Adipose tissue (tissue), 3 donors: Measurements from ENCODE around the gene LIMCH1. TPM values are rescaled to one million over a fixed set of nuclear protein-coding genes. Genes with fewer than 3 reads are reported as not detected.
"Not testable (repeated sequence)": the region's sequence is repeated elsewhere in the genome, so short reads cannot be mapped to it uniquely, and the experiment has no call there.

Experiments used
- H3K27ac ChIP-seq: one replicate; pipeline ENCODE4 v1.5.1; 2013; ENCODE audit warnings: low read depth, low read length
- WGBS, 3 donors: extraction: QIAGEN DNeasy Blood & Tissue Kit; methylation state at CpG; one replicate each; pipeline ENCODE4 v1.1.7; 2013; 5-methylcytosine and 5-hydroxymethylcytosine counted together
- polyA plus RNA-seq, 3 donors: library from polyadenylated mRNA; stranded (reverse); fragments of 200-250 nt; gene quantifications; one replicate each; pipeline ENCODE4 v1.2.3, GENCODE V29; 2013
- donor health status: healthy with polysubstance abuse.
- donor health status: Bipolar disorder and iron deficiency.
- donor health status: healthy.

Gene LIMCH1
- polyA plus RNA-seq, 3 donors = 4.2 to 62.0 (median 13.4) TPM

DNA sequence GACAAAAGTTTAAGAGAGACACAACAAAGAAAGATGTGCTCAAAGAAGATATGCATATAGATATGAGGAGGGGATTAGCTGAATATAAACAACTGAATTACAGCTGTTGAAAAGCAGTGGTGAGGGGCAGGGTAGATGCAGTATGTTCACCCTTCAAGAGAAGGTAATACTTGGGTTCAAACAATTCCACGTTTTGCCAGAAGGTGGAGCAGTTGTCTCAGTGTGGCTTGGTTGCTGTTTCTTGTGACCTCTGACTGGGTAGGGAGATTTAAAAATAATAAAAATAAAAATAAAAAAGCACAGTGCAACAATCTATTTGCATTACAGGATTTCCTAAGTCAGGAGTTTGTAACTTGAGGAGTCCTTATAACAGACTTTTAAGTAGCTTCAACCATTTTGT lies 187.3 kb downstream of the LIMCH1 start:
- no peak overlapping the region for H3K27ac ChIP-seq
- 0 to 4% (median 4%) methylated on average over 1 of the region's 1 CpG for WGBS, 3 donors

DNA sequence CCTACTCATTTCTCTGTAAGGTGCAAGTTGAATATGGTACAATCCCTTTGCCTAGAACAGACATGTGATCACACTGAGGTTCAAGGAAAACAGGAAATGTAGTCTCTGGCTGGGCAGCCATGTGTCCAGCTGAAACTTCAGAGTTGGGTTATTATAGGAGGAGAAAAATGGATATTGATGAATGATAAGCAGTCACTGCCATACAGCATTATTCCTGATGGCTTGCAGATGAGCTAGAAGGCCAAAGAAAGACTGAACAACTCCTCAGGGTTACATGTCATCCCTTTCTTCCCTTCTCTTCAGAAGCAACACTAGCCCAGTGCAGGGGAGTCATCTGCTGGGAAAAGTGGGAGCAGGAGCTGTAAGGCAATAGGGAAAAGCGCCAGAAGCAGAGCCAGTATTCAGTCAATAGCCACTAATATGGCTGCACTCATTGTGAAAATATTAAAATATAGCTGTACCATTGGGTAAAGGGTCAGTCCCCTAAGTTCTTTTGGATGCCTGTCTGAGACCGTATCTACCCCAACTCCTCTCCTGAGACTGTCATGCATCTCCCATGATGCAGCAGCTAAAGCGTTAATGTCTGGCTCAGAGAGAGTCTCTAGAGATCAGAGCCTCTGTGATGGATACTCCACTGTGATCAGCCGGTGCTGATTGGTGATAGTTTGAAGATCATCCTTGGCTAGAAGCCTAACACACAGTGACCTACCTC lies 190.1 kb downstream of the LIMCH1 start:
- WGBS, 3 donors = 61 to 70% (median 66%) methylated on average over 4 of the region's 4 CpGs
- no peak overlapping the region for H3K27ac ChIP-seq

DNA sequence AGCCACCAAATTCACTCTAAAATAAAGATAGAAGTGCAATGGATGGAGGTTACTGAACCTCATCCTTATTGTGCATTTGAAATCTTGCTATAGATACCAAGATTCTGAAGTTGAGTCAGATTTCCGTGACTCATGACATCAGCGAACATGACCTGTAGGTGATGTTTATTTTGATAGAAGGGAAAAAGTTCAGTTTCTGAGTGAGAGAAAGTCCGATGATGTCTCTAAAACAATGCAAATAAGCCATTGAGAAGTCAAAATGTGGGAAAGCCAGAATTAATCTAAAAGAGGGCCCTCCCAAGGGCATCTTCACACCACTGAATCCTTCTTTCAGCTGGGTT lies 190.6 kb downstream of the LIMCH1 start:
- WGBS, 3 donors = 73 to 78% (median 75%) methylated on average over 3 of the region's 3 CpGs
- no peak overlapping the region for H3K27ac ChIP-seq

DNA sequence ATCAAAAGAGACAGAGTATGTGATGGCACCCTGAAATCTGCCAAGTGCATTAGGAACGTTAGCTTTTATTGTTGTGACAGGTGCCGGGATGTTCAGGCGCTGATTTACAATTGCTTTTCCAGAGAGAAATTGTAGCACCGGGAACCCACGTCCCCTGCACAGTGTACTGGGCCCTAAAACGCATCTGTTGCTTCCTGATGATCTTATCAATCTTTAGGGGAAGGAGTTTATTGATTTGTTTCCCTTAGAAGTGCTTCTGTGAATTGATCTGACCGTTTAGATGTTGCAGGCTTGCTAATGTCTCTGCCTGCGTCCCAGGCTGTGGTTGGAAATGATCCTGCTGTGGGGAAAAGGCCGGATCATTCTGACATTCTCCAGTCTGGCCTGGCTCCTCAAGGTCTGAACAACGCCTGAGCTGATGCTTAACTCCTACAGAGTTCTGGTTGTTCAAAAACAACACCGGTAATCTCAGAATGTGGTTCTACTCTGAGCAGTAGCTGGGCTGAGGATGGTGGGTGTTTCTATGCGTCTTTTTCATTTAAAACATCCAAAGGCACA lies 193.7 kb downstream of the LIMCH1 start:
- H3K27ac ChIP-seq = no peak overlapping the region
- 28 to 38% (median 35%) methylated on average over 12 of the region's 12 CpGs for WGBS, 3 donors

DNA sequence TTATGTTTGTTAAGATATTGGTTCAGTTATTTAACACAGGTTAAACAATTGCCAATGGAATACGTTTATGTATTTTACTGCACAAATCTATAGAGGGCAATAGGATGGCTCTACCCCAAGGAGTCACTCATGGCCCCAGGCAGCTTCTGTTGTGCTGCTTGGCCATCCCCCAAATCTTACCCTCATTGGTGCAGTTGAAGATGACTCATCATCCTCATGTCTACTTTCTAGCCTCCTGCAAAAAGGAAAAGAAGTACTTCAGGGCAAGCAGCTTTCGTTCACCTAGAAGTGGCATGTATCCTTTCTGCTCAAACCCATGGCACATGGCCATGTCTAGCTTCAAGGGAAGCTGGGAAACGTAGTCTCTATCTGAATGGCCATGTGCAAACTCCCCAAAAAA lies 196.4 kb downstream of the LIMCH1 start:
- H3K27ac ChIP-seq = no peak overlapping the region
- WGBS, 3 donors = 68 to 75% (median 68%) methylated on average over 3 of the region's 3 CpGs

DNA sequence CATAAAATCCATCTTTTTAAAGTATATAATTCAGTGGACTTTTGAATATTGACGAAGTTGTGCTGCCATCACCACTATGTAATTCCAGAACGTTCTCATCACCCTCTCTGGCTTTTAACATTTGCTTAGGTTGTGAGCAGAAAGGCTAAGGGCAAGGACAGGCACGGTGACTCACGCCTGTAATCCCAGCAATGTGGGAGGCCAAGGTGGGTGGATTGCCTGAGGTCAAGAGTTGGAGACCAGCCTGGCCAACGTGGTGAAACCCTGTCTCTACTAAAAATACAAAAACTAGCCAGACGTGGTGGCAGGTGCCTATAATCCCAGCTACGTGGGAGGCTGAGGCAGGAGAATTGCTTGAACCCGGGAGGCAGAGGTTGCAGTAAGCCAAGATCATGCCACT lies 199.5 kb downstream of the LIMCH1 start:
- not testable (repeated sequence) for H3K27ac ChIP-seq
- WGBS, 3 donors = 64 to 80% (median 66%) methylated on average over 8 of the region's 8 CpGs

DNA sequence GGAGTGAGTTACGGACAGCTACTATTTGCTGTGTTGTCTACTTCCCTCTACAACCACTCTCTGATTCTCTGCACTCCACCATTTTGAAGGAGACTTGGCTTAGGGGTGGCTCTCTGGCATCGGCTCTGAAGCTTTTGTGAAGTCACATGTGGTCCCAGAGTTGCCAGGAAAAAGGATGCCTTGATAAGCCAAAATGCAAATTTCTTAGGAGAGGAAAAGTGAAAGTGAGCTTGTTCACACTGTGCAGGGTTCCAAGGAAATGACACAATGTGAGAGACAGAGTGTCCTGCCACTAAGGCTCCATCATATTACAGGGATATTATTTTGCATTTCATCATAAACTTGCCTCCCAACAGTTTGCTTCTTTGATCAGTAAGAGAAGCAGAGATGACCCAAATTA lies 203.4 kb downstream of the LIMCH1 start:
- WGBS, 3 donors = 59 to 60% (median 60%) methylated on average over 2 of the region's 2 CpGs
- no peak overlapping the region for H3K27ac ChIP-seq

DNA sequence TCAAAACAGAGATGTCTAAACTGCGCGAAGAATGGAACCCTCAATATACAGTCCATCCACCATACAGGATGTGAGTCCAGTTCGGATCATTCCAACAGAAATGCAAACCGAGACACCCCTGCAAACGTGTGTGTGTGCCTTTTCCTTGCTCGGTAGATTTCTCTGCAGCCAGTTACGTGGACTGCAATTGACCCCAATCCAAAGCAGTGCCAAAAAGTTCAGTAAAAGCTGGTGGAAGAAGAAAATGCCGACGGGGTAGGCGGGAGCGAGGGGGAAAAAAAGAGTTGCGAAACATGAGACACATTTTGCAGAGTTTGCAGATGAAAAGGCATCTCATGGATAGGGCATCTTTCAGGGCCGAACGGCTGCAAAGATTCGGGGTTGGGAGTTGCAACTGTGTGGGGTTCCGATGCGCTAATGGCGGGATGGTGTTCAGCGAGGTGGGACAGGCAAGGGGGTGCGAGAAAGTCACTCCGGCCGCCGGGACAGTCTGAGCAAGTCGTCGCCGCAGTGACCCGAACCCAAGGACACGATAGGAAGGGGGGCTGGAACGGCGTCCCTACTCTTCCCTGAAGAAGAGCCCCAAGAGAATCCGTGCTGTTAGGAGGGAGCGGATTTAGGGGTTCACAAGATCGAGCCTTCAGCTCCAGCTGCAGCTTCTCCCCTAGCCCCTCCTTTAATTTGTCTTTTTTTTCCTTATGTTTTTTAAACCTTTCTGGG lies 206.8 kb downstream of the LIMCH1 start:
- 9 to 10% (median 9%) methylated on average over 33 of the region's 33 CpGs for WGBS, 3 donors
- H3K27ac ChIP-seq = no peak overlapping the region

DNA sequence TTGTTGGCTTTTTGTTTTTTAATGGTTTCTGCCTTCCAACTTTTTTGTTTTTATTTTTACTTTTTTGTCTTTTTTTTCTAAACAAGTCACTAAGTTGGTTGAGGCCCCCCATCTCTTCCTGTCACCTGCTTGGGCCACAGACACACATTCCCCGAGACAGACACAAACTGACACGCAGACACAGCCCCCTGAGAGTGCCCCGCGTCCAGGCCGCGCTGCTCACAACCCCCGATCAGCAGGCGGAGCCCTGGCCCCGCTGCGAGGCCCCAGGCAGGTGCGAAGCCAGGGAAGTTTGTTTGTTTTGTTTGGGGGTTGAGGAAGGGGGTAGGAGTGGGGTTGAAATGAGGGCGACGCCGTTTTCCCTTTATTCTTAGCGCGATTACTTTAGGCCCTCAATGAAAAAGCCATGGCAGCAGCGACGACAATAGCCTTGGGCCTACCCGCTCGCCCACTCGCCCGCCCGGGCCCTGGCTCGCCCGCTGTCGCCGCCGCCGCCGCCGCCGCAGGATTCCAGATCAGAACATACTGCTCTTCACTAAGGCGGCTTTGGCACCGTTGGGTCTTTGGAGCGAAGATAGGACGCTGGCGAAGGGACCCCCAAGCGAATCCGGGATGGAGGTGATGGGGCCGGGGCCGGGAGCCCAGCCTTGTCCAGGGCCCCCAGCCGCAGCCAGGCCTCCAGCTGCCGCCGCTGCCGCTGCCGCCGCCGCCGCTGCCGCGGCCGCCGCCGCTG lies 207.5 kb downstream of the LIMCH1 start:
- WGBS, 3 donors = 6 to 11% (median 7%) methylated on average over 40 to 54 of the region's 54 CpGs
- no peak overlapping the region for H3K27ac ChIP-seq

DNA sequence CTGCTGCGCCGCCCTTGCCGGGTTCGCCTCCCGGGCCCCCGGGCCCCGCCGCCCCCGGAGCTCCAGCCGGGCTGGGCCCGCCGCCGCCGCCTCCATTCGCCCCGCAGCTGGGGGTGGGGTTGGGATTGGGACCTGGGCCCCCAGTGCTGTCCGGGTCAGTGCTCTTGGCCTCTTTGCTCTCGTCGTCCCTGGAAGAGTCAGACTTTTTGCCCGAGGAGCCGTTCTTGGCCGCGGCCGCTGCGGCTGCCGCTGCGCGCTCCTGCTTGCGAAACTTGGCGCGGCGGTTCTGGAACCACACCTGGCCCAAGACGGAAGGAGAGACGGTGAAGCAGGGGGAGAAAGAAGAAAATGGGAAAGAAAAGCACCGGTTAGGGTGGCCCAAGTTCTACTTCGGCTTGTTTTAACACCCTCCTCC lies 208.1 kb downstream of the LIMCH1 start:
- WGBS, 3 donors = 3 to 7% (median 4%) methylated on average over 27 to 36 of the region's 36 CpGs
- H3K27ac ChIP-seq = no peak overlapping the region

DNA sequence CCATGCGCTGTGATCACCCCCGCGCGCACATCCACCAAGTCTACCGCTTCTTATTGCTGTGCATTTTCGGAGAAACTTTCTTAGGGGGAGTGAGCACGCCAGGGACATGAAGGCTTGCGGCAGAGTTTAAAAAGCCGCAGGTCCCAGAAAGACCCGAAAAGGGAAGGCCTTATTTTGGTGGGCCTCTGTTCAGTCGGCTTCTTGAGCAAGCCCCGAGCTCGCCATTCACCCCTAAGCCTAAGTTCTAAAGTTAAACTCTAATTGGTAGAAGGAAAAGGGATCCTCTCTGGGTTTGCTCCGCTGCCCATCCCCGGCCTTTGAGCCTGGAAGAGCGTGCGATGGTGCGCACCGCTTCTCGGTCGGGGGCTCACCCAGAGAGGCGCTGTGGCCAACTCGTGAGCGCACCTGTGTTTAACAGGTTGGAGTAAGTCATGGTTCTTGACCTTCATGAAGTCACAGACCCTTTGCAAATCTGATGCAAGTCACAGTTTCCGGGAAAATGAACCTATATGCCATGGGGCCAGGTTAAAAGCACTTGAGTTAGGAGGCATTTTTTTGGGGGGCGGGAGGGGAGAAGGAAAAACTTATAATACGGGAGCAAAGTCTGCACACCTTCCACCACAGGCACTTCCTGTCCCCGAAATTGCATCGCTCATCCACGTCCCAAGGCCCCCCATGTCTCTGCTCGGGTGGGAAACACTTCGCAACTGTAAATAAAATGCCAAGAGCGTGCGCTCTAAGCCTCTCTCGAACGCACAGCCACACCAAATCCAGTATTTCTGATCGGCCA lies 208.7 kb downstream of the LIMCH1 start:
- 6 to 11% (median 8%) methylated on average over 37 of the region's 37 CpGs for WGBS, 3 donors
- no peak overlapping the region for H3K27ac ChIP-seq

DNA sequence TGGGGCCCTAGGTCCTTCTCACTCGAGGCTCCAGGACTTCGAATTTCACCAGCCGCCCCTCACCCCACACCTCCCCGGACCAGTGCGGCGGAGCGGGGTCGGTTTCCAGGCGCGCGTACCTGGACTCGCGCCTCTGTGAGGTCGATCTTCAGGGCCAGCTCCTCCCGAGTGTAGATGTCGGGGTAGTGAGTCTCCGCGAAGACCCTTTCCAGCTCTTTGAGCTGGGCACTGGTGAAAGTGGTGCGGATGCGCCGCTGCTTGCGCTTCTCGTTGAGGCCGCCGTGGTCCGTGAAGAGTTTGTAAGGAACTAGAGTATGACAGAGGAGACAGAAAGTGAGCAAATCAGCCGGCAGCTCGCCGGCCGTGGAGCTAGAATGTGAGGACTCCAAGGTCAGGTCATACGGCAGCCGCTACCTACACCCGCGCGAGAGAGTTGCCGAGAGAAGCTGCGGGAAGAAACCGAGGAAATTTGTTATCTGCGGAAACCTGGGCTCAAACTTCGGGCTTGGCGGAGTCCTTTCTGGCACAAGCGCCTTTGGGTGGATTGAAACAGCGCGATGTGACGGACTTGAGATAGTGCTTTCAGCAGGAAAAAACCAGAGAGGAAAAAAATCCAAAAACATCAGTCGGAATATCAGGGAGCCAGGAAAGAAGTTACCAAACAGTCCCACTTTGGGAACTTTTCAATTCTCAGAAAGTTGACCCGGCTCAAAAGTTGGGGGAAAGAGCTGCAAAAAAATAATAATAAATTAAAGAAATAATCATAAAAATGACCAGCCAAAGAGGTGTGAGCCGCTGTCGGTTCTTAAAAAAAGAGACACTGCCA lies 209.5 kb downstream of the LIMCH1 start:
- 3 to 7% (median 7%) methylated on average over 49 of the region's 49 CpGs for WGBS, 3 donors
- no peak overlapping the region for H3K27ac ChIP-seq

DNA sequence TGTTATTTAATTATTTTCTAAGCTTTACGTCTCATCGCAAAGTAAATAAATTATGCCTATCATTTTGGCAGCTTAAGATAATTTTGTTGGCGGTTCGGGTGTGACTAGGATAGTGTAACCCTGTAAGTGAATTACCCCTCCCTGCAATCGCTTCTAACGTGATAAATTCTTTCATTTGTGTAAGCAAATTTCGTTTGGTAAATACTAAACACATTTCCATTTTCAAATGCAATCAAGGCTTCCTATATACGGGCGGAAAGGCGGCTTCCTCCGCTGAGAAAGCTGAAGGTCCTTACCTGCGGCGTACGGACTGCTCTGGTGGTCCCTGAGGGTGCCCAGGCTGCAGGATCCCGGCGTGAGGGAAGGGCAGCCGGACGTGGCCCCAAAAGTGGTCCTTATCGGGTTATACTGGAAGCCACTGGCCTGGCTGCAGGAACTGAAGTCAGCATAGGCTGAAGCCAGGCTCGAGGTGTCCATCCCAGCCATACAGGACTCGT lies 210.2 kb downstream of the LIMCH1 start:
- 4 to 6% (median 6%) methylated on average over 21 of the region's 21 CpGs for WGBS, 3 donors
- H3K27ac ChIP-seq = no peak overlapping the region

DNA sequence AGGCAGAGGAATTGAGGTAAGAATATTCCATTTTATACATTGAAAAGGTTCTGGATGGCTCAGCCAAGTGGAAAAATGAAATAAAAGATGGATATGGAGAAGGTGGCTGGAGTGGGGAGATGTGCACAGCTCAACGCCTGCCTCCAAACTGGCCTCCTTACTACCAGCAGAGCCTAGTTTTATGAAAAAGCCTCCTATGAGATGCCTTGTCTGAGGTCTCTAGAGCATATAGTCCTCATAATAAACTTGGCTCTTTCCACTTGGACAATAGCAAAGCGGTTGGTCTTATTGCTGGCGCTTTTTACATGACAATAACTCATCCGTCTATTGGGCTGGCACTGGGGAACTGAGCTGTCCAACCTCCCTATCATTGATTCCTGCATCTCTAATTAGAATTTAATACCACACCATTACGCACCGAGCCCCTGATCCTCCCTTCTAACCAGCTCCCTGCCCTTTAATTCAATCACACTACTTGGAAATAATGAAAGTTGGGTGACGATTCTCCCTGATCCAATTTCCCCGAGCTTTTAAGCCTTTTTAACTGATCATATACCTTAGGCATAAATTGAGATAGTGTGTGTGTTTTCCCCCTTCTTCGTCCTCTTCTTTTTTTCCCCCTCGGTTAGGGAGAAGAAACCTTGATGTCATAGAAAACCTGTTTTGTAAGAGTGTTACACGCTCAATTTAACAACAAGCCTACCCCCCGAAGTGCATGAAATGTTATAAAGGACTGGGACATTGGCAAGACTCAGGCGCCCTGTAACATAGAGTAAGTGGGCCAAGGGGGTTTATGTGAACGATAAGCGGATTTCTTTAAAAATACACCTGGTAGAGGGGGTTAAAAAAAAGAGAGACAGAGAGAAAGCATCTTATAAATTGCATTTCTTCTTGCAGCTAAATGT lies 210.9 kb downstream of the LIMCH1 start, which contains the start of gene PHOX2B:
Gene PHOX2B (minus strand): TSS at position 155 of the 905 bp plus-strand sequence. CDS start 115 bp downstream, at position 40.
- no peak within 1 kb of the TSS for H3K27ac ChIP-seq
- WGBS, 3 donors = 6 to 11% (median 10%) methylated on average over 15 of the region's 15 CpGs

DNA sequence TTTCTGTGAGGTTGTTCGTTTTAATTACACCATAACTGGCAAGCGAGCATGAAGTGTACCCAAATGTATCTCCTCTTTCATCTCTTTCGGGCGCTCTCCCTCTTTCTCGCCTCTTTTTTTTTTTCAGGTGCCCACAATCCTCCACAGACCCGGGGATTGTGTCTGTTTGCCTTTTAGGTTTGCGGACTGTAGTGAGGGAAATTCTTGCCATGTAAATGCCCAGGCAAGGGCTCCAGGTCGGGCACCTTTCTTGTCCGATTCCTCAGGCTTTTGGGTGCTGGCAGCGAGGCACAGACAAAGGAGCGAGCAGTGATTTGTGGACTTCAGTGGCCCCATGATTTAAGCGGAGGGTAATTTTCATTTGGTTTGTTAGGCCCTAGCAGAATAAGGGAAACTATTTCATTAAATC lies 211.7 kb downstream of the LIMCH1 start:
- no peak overlapping the region for H3K27ac ChIP-seq
- WGBS, 3 donors = 9 to 15% (median 11%) methylated on average over 12 of the region's 12 CpGs
